ENCODE data around the gene SRP14.
"Not testable (repeated sequence)": the region's sequence is repeated elsewhere in the genome, so short reads cannot be mapped to it uniquely, and the experiment has no call there.

Gene SRP14

GRCh38 chr15:40038638-40039543, at the start of gene SRP14:
TSS of gene SRP14 (minus strand) at chr15:40039181. CDS start at chr15:40039116, 65 bp downstream.
- DNase-seq (ENCODE audit: low read depth): peak; percentile 88

DNA sequence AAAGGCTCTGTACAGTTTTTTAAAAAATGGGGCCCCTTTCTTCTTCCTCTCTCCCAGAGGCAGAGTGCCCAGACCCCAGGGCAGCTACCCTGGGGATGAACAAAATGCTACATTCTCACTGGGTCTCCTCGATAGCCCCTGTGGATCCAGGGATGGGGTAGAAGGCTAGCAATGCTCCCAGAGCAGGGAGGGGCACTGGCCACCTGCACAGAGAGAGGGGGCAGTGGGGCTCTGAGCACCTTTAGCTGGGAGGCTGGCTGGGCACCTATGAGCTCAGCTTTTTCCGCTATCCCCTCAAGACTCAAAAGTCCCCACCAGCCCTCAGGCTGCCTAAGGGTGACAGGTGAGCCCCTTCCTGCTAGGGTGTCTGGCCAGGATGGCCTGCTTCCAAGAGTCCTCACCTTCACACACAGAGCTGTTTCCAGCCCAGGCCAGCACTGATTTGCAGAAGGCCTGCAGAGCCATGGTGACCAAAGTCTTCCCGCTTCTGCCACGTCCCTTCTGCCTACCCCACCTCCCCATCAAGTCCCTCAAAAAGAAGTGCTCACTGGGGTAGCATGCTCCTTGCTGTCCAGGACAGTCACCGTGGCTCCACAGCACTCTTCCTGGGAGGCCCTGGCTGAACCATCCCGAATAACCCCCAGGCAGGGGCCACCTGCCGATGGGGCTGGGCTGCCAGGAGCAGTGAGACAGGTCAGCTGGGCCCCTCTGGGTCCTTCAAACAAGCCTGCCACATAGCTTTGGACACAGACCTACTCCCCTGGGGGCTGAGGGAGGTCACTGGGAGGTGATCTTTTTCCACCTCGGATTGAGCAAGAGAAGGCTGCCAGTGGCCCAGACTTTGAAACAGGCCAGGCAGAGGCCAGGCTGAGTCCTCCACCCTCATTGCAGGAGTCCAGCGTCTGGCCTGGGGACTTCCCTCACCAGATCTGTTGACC, 49.3 kb upstream of the SRP14 start:
- DNase-seq (ENCODE audit: low read depth): no peak

- DNase-seq (ENCODE audit: low read depth): no peak
Observed at GRCh38 chr15:40087068-40087810, 48.3 kb upstream of the SRP14 start.

GRCh38 chr15:40085266-40085665, 46.3 kb upstream of the SRP14 start:
- DNase-seq (ENCODE audit: low read depth): no peak

DNA sequence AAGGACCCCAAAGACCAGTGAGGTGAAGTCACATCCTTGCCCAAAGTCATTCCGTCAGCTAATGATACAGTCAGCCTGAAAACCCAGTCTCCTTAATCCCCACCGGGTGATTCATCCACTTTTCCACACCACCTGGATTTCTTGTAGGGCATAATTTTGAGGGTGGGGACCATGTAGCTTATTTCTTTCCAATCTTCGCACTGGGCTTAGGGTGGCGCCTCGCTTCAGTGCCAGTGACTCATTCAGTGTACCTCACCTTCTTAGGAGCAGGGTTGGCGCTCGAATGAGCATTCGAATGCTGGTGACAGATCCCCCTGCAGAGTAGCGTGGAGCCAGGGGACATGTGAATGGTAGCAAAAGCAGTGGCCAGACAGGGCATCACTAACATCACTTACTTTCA, 45.7 kb upstream of the SRP14 start:
- no peak for DNase-seq (ENCODE audit: low read depth)

DNA sequence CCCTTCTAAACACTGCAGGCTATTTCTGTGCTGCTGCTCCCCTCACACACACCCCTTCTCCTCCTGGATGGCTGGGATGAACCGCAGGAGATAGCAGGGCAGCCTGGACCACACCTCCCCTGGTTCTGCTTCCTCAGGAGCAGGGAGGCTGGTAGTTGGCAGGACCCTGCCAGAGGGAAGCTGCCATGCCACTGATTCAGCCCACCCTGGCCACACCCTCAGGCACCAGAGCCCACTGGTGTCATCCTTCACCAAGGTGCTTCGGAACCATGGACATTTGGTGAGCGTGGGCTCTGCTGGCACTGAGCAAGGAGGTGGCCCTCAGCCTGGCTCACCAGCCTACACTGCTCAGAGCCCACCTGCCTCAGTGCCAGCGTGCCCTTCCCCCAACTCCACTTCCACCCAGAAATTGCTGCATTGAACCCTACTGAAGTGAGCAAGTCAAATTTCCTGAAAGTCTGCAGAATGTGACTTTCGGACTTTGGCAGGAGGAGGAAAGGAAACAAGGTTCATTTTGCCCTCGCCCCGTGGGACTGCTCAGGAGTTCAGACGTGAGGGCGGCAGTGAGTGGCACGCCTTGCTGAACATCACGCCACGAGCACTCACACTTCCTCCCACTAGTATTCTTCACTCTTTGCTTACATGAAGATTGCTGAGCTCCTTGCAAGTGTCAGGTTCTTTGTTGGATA, 43.4 kb upstream of the SRP14 start:
- no peak for DNase-seq (ENCODE audit: low read depth)

DNA sequence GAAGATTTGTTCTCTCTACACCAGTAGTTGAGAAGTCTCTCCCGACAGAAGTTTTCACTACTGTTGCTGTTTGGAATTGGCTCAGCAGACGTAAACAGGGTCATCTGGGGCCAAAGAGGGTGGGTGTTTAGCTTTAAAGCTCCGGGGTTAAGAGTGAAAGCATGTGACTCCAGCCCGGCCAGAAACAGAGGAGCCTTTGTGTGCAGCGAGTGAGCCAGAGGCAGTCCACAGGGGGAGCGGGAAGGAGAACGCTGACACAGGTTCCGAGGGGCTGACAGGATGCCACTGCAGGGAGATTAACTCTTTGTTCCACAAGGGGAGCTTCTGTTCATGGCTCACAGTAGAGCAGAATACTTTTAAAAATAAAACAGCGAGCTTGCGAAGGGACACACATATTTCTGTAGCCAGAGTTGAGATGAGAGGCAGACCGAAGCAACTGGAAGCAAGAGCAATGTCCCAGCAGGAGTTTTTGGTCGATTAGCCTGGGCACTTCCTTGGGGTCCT, 42.8 kb upstream of the SRP14 start:
- DNase-seq (ENCODE audit: low read depth): no peak

GRCh38 chr15:40080847-40081246, 41.9 kb upstream of the SRP14 start:
- no peak for DNase-seq (ENCODE audit: low read depth)

DNA sequence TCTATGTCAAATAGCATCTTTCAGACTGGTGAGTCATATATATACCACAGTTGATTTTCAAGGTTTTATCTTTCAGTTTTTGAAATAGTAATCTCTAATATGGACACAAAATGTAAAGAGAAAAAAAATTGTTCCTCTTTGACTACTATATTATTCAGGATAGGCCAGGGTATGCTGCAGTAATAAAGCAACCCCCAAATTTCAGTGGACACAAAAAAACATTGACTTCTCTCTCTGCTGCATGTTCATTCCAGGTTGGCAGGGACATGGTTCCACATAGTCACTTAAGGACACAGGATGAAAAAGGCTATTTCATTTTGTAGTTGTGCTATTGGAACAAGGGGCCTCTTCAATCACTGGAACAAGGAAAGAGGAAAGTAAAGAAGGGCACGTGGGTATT, 41.1 kb upstream of the SRP14 start:
- DNase-seq (ENCODE audit: low read depth): no peak

- no peak for DNase-seq (ENCODE audit: low read depth)
Observed at GRCh38 chr15:40079456-40079855, 40.5 kb upstream of the SRP14 start.

DNA sequence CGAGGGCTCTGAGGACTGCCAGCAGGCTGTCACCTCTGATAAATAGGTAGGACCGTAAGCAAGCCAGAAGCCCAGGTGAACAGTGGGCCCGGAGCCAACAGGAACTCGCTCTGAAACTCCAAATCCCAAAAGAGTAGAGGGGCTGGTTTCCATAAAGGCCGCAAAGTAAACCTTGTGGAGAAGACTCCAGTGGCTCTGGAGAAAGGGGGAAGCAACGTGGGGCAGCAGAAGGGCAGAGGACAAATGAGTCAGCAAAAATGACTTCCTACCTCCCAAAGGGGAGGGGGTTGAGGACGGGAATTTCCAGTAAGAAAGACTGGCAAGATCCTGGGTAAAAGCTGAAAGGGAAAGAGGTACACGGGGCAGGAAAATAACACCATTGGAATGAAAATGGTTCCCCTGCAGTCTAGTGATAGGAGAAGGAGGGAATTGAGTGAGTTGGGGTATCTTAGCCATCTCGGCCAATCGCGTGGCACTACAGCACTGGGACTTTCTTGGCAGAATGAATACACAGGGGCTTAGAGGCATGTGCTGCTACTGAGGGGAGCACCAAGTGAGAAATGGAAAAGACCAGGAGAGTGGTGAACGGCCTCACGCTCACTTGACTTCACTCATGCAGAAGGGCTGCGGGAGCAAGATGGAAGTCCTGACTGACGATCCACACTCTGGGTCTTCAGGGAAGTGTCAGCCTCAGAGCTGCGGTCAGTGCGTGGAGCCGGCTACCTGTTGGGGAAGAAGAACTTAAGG, 36.5 kb upstream of the SRP14 start:
- no peak for DNase-seq (ENCODE audit: low read depth)

GRCh38 chr15:40074656-40075055, 35.7 kb upstream of the SRP14 start:
- not testable (repeated sequence) for DNase-seq (ENCODE audit: low read depth)

DNA sequence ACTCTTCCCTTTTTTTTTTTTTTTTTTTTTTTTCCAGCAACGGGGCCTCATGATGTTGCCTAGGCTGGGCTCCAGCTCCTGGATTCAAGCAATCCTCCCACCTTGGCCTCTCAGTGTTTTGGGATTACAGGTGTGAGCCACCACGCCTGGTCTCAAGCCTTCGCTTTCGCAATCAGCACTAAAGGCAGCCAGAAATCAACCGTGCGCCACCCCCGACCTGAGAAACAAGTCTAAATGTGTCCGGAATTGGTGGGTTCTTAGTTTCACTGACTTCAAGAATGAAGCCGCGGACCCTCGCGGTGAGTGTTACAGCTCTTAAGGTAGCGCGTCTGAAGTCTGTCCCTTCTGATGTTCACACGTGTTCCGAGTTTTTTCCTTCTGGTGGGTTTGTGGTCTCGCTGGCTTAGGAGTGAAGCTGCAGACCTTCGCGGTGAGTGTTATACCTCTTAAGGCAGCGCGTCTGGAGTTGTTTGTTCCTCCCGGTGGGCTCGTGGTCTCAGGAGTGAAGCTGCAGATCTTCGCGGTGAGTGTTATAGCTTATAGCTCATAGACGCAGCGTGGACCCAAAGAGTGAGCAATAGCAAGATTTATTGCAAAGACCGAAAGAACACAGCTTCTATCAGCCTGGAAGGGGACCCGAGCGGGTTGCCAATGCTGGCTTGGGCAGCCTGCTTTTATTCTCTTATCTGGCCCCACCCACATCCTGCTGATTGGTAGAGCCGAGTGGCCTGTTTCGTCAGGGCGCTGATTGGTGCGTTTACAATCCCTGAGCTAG, 34.9 kb upstream of the SRP14 start:
- DNase-seq (ENCODE audit: low read depth): not testable (repeated sequence)

DNA sequence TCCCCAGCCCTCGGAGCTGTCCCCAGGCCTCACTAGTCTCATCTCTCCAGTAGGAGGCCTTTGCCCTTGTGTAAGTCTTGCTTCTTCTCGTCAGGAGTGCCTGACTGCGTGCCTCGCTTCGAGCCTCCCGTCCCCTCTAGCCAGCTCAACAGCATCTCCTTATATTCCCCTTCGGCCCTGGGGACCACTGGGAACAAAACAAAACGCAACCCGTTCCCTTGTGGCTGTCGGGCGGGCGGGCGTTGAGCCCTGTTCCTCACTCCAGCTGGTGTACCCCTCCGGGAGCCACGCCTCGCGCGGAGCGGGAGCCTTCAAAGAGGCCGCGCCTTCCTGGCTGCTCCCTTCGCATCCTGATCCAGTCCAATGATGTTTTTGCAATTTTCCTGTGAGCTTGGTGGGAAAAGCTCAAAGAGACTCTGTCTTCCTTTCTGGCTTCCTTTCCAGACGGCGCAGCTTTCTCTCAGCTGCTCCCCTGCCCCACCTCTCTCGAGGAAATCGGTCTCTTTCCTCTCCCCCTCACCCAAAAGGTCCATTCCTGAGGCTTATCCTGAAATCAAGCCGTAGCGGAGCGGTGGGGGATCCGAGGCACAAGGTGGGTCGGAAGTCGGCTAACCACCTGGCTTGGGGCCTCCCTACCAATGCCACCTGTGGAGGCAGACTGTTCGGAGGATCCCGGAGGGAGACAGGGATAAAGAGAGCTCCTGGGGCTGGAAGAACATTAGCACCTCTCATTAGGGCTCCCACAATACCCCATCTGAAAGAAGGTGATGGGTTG, 33.4 kb upstream of the SRP14 start:
- no peak for DNase-seq (ENCODE audit: low read depth)

DNA sequence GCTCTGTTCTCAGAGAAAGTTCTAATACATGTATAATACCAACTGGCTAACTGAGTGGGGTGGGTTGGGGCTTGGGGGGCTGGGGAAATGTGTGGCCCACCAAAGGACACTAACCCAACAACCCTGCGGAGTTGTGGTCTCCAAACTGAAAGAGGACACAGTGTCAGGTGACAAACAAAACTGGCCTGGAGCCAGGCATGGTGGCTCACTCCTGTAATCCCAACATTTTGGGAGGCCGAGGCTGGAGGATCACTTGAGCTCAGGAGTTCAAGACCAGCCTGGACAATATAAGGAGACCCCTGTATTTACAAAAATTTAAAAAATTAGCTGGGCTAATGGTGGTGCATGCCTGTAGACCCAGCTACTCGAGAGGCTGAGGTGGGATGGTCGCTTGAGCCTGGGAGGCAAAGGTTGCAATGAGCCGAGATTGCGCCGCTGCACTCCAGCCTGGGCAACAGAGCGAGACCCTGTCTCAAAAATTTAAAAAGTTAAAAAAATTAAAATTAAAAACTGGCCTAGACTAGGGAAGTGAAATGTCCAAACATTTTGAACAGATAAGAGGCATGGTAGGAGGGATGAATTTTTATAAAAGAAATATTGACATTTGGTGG, 31.7 kb upstream of the SRP14 start:
- DNase-seq (ENCODE audit: low read depth): no peak

DNA sequence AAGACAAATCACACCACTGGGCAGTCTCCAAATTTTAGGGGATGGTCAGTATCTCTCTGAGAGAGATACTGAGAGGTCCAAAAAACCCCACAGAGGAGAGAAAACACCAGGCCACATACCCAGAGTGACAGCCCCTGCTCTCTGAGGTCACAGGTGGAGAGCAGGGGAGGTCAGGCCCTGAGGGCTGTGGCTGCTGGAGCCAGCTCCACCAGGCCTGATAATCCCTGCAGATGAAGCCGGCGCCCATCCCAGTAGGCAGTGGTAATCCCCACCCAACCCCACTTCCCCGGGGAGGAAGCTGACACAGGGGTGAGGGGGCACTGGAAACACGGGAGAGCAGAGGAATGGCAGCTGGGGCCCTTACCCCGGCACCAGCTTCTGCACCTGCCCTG, 31.2 kb upstream of the SRP14 start:
- DNase-seq (ENCODE audit: low read depth): no peak

DNA sequence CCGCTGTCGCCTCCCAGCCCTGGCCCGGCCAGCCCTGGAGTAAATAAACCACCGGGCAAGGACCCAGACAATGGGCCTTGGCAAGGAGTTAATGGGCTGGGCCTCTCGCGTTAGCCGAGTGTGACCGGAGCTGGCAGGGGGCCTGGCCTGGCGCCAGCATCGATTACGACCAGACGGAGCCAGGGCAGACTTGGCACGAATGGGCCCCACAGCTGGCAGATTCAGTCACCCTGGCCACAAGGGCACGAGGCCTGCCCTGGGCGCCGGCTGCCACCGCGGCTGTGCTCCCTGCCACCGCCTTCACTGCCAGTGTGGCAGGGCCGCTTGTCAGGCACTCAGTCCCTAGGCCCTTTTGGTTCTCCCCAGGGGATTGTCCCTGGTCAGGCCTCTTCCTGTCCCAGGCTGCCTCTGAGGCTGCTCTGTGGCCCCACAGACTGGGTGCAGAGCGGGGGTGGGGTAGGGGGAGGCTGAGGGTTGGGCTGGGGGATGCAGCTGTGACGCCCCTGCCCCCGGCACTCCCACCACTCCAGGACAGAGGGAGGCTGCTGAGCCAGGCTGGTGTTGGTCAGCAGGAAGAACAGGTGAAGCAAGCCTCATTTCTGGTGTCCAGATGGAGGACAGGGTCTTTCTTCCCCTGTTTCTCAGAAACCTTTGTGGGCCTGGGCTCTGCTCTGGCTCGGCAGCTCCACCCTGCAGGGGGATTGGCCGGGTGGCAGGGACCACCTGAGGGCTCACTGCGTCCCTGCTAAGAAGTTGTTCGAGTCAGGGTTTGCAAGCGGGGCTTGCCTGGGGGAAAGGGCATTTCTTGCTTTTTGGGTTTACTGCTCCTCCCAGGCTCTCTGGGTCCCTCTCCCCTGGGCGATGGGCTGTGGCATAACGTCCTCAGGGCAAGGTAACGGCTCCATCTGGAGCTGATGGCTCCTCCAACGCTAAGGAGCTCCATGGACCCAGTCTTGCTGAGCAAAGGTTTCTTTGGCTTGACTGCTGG, 30.5 kb upstream of the SRP14 start:
- no peak for DNase-seq (ENCODE audit: low read depth)
